GM20431 (cell line): Measurements from ENCODE around the gene UBA7.
"Not testable (repeated sequence)": the region's sequence is repeated elsewhere in the genome, so short reads cannot be mapped to it uniquely, and the experiment has no call there.

Experiments
- in situ Hi-C: fragments of 300-500 bp; cut with MseI, MboI; formaldehyde crosslinking; loops from one replicate; pipeline ENCODE4 v1.15.0; 2020; ENCODE audit warnings: low sequenced_read_pairs; ENCODE audit not compliant: unreplicated experiment

UBA7 gene

GRCh38 chr3:49813497-49814174 lies at the start of gene UBA7:
Gene UBA7, minus strand, starts transcription at chr3:49813953. Its CDS starts 166 bp downstream, at chr3:49813787.
- in situ Hi-C loops: no loop called here

GRCh38 chr3:49859576-49860305 lies 46.0 kb upstream of the UBA7 start:
- in situ Hi-C loops: no loop called here

- in situ Hi-C loops: no loop called here
Observed at GRCh38 chr3:49856181-49857005, 42.6 kb upstream of the UBA7 start, which contains the start of gene TRAIP. Gene TRAIP, minus strand, starts transcription at chr3:49856564. Its CDS starts 111 bp downstream, at chr3:49856453.

GRCh38 chr3:49855662-49856061 lies 41.9 kb upstream of the UBA7 start:
- in situ Hi-C loops: no loop called here

- in situ Hi-C loops: no loop called here
Observed at GRCh38 chr3:49845694-49846093, 31.9 kb upstream of the UBA7 start.

GRCh38 chr3:49844464-49845183 lies 30.9 kb upstream of the UBA7 start:
- in situ Hi-C loops: no loop called here

- in situ Hi-C loops: no loop called here
Observed at GRCh38 chr3:49842843-49843517, 29.2 kb upstream of the UBA7 start.

- in situ Hi-C loops: no loop called here
Observed at GRCh38 chr3:49841806-49842205, 28.1 kb upstream of the UBA7 start.

GRCh38 chr3:49841126-49841696 lies 27.5 kb upstream of the UBA7 start:
- in situ Hi-C loops: no loop called here

- in situ Hi-C loops: no loop called here
Observed at GRCh38 chr3:49840388-49840787, 26.6 kb upstream of the UBA7 start.

- in situ Hi-C loops: no loop called here
Observed at GRCh38 chr3:49839193-49839809, 25.5 kb upstream of the UBA7 start.

- in situ Hi-C loops: no loop called here
Observed at GRCh38 chr3:49831341-49831740, 17.6 kb upstream of the UBA7 start.

GRCh38 chr3:49826016-49826415 lies 12.3 kb upstream of the UBA7 start:
- in situ Hi-C loops: no loop called here

- in situ Hi-C loops: not testable (repeated sequence)
Observed at GRCh38 chr3:49823131-49823530, 9.4 kb upstream of the UBA7 start.

- in situ Hi-C loops: no loop called here
Observed at GRCh38 chr3:49812916-49813496, 747 bp downstream of the UBA7 start.

- in situ Hi-C loops: no loop called here
Observed at GRCh38 chr3:49807431-49808114, 6.2 kb downstream of the UBA7 start.

GRCh38 chr3:49806850-49807249 lies 6.9 kb downstream of the UBA7 start:
- in situ Hi-C loops: no loop called here
